A549 (cell line): ENCODE measurements around the gene OPTN.

Source experiments
- CTCF ChIP-seq: fragments of >200 bp; sonication (Bioruptor Twin); formaldehyde crosslinking; IDR thresholded peaks from 3 replicates; pipeline ENCODE4 v1.5.1; 2016
- PBX3 ChIP-seq: IDR thresholded peaks from 2 replicates; pipeline ENCODE4 v1.6.1; 2012

GRCh38 chr10:13118784-13119410 lies 18.9 kb downstream of the OPTN start:
- TF ChIP-seq CTCF (no peak), PBX3 (no peak)
